Loucy (cell line): ENCODE measurements around the gene RBM19.

Experiments
- CTCF ChIP-seq: fragments of 200-600 bp; sonication (generic); conservative IDR thresholded peaks from 2 replicates; pipeline ENCODE4 v1.5.1; 2014; ENCODE audit warnings: mild to moderate bottlenecking, antibody characterized with exemption, low read length
- EZH2phosphoT487 ChIP-seq: fragments of 200-600 bp; IDR thresholded peaks from 2 replicates; pipeline ENCODE4 v1.6.1; 2018; ENCODE audit warnings: antibody characterized with exemption, mild to moderate bottlenecking, moderate library complexity, borderline replicate concordance

- TF ChIP-seq CTCF (no peak), EZH2phosphoT487 (no peak)
Measured at GRCh38 chr12:113911971-113912759, 54.0 kb downstream of the RBM19 start.
